Measurements from ENCODE around the gene FLNC.

FLNC gene

DNA sequence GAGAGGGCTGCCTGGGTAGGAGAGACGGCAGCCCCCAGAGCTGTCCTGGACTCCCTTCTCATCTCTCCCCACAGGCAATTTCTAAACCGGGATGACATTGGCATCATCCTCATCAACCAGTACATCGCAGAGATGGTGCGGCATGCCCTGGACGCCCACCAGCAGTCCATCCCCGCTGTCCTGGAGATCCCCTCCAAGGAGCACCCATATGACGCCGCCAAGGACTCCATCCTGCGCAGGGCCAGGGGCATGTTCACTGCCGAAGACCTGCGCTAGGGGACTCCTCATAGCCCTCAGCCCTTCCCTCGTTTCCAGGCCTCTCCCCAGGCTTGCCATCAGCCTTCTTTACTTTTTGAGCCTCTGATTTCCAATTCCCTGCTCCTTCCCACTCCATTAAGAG, 35.1 kb downstream of the FLNC start:
- ATAC-seq (replicated peaks): no peak
- H3K4me3 Mint-ChIP-seq: no peak overlapping the region
- peaks cover 32 to 39% of the 10 kb centered on the region in 2 donors for H3K36me3 Mint-ChIP-seq
- H3K27me3 Mint-ChIP-seq: peaks cover 4 to 9% of the 10 kb centered on the region in 2 donors
- no peaks in the 10 kb centered on the region for H3K9me3 Mint-ChIP-seq
- no peak for DNase-seq
- no peak overlapping the region for H3K27ac Mint-ChIP-seq
- peaks cover 40 to 68% of the 10 kb centered on the region in 2 donors for H3K4me1 Mint-ChIP-seq

DNA sequence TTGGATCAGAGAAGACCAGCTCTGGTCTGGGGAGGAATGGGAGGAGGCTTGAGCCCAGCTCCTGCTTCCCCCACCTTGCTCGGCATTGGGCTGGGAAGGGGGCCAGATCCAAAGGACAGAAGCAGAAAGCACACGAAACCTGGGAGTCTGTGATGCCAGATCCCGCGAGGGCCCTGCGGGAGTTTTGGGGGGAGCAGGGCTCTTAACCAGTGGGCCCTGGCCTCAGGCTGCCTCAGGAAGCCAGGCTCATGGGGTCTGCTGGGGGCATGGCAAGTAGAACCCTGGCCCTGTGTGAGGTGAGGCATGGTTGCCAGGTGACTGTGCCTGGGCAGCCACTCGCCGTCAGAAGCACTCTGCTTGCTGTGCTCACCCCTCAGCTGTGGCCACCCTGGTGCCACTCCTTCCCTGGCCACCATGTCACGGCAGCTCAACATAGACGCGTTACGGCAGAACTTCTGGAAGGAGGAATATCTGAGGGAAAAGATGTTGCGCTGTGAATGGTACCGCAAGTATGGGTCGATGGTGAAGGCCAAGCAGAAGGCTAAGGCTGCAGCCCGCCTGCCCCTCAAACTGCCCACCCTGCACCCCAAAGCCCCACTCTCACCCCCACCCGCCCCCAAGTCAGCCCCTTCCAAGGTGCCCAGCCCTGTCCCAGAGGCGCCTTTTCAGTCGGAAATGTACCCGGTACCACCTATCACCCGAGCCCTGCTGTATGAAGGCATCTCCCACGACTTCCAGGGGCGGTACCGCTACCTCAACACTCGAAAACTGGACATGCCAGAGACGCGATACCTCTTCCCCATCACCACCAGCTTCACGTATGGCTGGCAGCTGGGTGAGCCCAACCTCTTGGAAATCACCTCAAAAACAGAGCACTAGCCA, 36.0 kb downstream of the FLNC start:
- no peaks in the 10 kb centered on the region for H3K9me3 Mint-ChIP-seq
- ATAC-seq (replicated peaks) (no peak), DNase-seq (no peak)
- no peak overlapping the region for H3K27ac Mint-ChIP-seq
- H3K4me1 Mint-ChIP-seq: peaks cover 39 to 67% of the 10 kb centered on the region in 2 donors
- peaks cover 10 to 18% of the 10 kb centered on the region in 2 donors for H3K27me3 Mint-ChIP-seq
- H3K4me3 Mint-ChIP-seq: no peak overlapping the region
- peaks cover 32 to 39% of the 10 kb centered on the region in 2 donors for H3K36me3 Mint-ChIP-seq

DNA sequence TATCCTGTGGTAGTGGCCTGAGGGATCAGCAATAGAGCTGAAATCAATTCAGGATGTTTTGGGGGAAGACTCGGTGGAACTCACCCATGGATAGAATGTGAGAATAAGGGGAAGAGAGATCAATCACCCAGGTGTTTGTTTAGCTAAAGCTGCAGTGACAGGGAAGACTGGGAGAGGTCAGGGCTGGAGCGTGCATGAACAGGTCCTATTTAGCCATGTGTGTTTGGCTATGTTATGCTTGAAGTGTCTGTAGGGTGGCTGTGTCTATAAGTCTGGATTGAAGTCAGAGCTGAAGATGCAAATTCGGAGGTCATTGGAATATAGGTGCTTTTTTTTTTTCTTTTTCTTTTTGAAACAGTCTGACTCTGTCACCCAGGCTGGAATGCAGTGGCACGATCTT, 37.0 kb downstream of the FLNC start:
- no peak for DNase-seq
- Mint-ChIP-seq H3K4me1 (peaks cover 36 to 64% of the 10 kb centered on the region in 2 donors), H3K4me3 (no peak overlapping the region), H3K9me3 (no peaks in the 10 kb centered on the region), H3K27ac (no peak overlapping the region), H3K27me3 (peaks cover 10 to 19% of the 10 kb centered on the region in 2 donors), H3K36me3 (peaks cover 32 to 39% of the 10 kb centered on the region in 2 donors)
- no peak for ATAC-seq (replicated peaks)

DNA sequence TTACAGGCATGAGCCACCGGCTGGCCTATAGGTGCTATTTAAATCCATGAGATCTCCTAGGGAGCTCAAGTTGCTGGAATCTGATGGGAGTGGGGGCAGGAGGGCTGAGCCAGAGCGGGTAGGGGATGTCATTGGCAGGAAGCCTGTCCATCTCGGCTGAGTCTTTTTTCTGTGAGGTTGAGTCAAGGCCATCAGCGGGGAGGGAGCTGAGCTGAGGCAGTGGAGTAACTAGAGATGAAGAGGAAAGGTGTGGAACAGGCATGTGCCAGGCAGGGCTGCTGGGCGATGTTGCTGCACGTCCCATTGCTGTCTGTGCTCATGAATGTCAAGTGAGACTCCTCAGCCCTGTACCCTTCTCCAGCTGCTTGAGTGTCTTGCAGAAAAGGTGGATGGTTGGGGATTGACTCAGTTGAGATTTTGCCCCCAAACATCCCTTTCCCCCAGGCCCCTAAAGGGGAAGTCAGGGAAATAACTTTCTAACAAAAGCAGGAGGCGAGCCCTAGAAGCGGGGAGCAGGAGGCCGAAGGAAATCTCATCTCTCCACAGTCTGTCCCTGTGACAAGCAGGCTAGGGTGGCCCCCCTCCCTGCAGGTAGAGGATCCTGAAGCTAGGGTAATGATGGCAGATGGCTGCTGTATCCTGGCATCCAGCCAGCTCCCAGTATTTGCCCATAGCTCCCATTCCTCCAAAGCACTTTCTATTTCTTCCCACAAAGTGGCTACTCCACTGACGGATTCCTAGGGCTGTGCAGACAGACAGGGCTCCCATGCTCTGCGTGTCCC, 37.8 kb downstream of the FLNC start:
- ATAC-seq (replicated peaks) (no peak), DNase-seq (no peak)
- H3K27ac Mint-ChIP-seq: no peak overlapping the region
- peaks cover 29 to 35% of the 10 kb centered on the region in 2 donors for H3K36me3 Mint-ChIP-seq
- H3K4me1 Mint-ChIP-seq: peaks cover 33 to 60% of the 10 kb centered on the region in 2 donors
- peak overlapping the region; percentile 62 to 79 for H3K4me3 Mint-ChIP-seq
- H3K9me3 Mint-ChIP-seq: no peaks in the 10 kb centered on the region
- H3K27me3 Mint-ChIP-seq: peaks cover 10 to 19% of the 10 kb centered on the region in 2 donors

DNA sequence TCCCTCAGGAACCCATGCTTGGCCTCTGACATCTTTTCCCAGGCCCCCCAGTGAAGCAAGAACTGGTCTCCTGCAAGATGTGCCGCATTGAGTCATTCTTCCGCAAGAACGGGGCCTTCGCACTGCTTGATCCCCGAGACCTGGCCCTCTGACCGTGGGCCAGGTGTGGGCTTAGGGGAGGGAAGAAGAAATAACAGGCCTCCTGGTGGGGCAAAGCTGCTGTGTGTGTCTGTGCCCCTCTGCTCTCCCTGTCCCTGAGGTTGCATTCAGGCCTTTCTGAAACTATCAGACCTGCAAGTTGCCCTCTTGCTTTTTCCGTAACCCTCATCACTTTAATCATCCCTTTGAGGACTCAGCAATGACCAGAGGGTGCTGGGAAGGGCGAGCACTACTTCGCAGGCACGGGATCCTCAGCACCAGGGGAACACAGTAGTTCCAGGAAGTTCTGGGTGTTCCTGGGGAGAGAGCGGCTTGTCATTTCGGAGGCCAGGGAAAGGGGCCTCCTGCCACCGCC, 38.5 kb downstream of the FLNC start:
- ATAC-seq (replicated peaks) (peak in 1 of 2 donors; percentile 4), DNase-seq (no peak)
- Mint-ChIP-seq H3K9me3 (no peaks in the 10 kb centered on the region), H3K4me1 (peaks cover 32 to 57% of the 10 kb centered on the region in 2 donors), H3K27ac (no peak overlapping the region), H3K36me3 (peaks cover 29 to 35% of the 10 kb centered on the region in 2 donors), H3K27me3 (peaks cover 10 to 19% of the 10 kb centered on the region in 2 donors), H3K4me3 (peak overlapping the region; percentile 67 to 79)

DNA sequence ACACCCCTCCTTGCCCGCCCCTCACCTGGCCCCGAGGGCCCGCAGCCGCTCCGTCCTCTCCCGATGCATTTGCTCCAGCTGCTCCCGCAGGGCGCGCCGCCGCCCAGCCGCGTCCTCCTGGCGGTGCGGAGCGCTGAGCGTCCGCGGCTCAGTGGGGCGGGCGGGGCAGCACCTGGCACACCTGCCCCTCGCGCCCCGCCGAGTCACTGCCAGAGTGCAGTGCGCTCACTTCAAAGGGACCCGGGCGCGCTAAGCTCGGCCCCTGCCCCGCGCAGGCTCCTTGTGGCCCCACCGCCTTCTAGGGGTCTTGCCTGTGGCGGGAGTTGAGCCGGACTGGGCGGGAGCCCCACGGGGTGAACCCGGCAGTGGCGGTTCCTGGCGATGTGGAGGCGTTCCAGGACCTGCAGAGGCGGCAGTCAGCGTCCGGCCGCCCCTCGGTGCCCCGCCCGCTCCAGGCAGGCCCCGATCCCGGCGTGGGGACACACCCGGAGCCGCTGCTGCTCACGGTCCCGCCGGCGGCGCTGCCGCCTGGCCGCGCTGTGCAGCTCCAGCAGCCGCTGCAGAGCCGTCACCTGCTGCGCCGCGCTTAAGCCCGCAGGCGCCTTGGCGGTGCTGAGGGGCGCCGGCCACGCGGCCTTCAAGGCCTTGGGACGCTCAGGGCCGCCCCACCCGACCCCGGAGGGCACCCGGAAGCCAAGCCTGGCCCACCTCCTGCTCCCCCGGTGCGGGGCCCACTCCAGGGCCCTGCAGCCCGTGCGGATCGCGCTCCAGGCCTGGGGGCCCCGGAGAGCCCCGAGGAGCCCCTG, 39.1 kb downstream of the FLNC start:
- Mint-ChIP-seq H3K36me3 (peaks cover 29 to 35% of the 10 kb centered on the region in 2 donors), H3K9me3 (no peaks in the 10 kb centered on the region), H3K4me3 (peak overlapping the region; percentile 67 to 79), H3K27me3 (peaks cover 10 to 19% of the 10 kb centered on the region in 2 donors), H3K27ac (no peak overlapping the region), H3K4me1 (peaks cover 31 to 53% of the 10 kb centered on the region in 2 donors)
- peak; percentile 32 for DNase-seq
- peak; percentile 88 to 90 for ATAC-seq (replicated peaks)

DNA sequence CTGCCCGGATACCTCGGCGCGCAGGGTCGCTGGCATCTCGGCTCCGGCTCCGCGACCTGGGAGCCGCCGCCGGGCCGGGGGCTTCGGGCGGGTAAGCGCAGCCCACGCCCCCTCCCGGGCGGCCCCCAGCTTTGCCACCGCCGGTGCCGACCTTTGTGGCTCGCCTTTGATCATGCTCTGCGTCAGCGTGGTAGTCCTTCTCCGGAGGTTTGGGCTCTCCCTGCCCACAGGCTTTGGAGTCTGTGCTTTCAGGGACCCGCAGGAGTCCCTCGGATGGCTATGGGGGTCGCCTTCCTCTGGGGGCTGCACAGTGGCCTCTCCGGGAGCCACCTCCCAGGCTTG, 39.7 kb downstream of the FLNC start:
- peaks cover 29 to 34% of the 10 kb centered on the region in 2 donors for H3K36me3 Mint-ChIP-seq
- peak; percentile 38 to 44 for ATAC-seq (replicated peaks)
- no peak overlapping the region for H3K27ac Mint-ChIP-seq
- H3K4me1 Mint-ChIP-seq: peaks cover 31 to 50% of the 10 kb centered on the region in 2 donors
- H3K4me3 Mint-ChIP-seq: peak overlapping the region; percentile 69 to 77
- H3K9me3 Mint-ChIP-seq: no peaks in the 10 kb centered on the region
- peaks cover 10 to 19% of the 10 kb centered on the region in 2 donors for H3K27me3 Mint-ChIP-seq
- DNase-seq: no peak

DNA sequence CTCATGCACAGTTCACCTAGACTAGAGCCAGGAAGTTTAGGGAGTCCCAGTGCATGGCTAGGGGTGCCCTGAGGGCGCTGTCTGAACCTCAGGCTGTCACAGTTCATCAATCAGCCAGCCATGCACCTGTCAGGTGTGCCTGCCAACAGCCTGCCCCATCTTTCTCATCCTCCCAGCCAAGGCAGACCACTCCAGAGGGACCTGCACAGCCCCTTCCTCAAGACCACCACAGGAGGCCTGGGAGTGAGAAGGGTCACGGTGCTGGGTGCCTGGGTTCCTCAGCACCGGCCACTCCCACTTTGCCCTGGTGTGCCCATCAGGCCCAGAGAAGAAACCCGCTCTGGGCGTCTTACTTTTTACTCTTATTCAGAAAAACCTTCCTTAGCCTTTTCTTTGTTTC, 40.8 kb downstream of the FLNC start:
- Mint-ChIP-seq H3K9me3 (no peaks in the 10 kb centered on the region), H3K27me3 (peaks cover 10 to 19% of the 10 kb centered on the region in 2 donors), H3K4me3 (peak overlapping the region in 1 of 2 donors; percentile 39), H3K36me3 (peaks cover 19 to 23% of the 10 kb centered on the region in 2 donors), H3K27ac (peak overlapping the region; percentile 71), H3K4me1 (peaks cover 22 to 39% of the 10 kb centered on the region in 2 donors)
- DNase-seq: no peak
- no peak for ATAC-seq (replicated peaks)

DNA sequence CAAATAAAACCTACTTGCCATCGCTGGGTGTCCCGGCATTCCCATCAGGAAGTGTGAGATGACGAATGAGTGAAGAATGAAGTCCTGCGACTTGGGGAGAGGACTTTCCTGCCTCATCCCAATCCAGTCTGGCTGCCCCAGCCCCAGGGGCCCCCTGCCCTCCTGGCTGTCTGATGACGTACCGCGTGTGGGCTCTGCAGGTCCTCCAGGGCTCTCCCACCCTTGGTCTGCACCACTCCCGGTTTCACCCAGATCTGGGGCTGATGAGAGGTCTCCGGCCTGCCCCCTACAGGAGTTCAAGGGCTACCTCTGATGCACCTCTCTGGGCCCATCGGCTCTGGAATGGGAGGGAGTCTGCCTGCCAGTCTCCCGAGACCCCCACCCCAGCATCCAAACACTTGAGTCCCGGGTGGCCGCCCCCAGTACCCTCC, 42.2 kb downstream of the FLNC start:
- Mint-ChIP-seq H3K36me3 (peaks cover 10 to 11% of the 10 kb centered on the region in 2 donors), H3K27ac (no peak overlapping the region), H3K27me3 (peaks cover 10 to 19% of the 10 kb centered on the region in 2 donors), H3K4me3 (no peak overlapping the region), H3K9me3 (no peaks in the 10 kb centered on the region), H3K4me1 (peaks cover 14 to 31% of the 10 kb centered on the region in 2 donors)
- DNase-seq (no peak), ATAC-seq (replicated peaks) (no peak)

DNA sequence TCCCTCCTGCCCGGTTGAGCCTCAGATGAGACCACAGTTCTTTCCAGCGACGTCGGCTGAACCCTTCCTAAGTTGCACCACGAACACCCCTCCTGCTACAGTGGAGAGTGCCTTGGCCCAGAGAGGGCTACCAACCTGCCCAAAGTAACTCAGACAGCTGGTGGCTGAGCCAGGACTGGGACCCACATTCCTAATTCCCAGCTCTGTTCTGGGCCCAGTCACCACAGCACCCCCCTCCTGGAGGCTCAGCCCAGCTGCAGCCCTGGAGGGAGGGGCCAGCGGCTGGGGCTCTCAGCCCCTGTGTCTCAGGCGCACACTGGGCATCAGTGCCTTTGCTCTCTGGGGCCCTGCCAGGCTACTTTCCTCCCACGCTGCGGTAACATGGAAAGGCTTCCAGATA, 43.0 kb downstream of the FLNC start:
- H3K4me1 Mint-ChIP-seq: peaks cover 11 to 24% of the 10 kb centered on the region in 2 donors
- no peaks in the 10 kb centered on the region for H3K9me3 Mint-ChIP-seq
- H3K27me3 Mint-ChIP-seq: peaks cover 10 to 14% of the 10 kb centered on the region in 2 donors
- no peak overlapping the region for H3K27ac Mint-ChIP-seq
- DNase-seq (no peak), ATAC-seq (replicated peaks) (no peak)
- H3K36me3 Mint-ChIP-seq: peaks cover 6% of the 10 kb centered on the region in 2 donors
- no peak overlapping the region for H3K4me3 Mint-ChIP-seq

DNA sequence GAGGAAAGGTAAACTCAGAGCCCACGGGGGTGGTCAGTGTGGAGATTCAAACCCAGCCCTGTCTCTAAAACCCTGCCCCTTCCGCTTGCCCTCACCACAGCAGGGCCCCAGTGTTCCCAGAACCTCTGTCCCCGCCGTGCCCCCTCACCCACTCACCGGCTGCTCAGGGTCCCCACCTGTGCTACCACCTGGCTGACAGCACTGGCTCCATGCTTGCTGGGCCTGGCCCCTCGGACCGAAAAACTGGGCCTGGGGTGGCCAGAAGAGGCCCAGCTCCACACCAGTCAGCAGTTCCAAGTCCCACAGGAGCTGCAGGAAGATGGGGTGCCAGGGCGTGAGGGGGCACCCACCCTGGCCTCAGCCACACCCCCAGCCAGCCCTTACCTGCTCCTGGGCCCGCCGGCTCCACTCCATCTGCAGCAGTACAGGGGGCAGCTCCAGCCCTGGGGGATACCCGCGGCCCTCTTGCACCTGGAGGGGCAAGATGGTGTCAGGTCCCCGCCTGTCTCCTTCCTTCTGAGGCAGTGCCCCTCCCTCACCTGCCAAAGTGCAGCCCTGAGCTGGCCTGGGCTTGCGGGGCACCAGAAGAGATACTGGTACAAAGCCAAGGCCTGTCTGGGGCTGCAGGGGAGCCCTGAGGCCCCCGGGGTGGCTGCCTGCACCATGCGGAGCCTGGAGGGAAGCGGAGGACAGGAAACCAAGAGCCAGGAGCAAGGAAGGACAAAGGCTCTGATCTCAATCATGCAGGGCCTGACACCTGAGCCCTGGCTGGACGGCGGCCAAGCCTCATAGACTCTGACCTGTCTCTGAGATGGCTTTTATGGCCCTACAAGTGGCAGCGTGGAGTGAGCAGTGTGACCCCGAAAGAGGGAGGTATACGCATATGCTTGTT, 44.2 kb downstream of the FLNC start:
- no peaks in the 10 kb centered on the region for H3K9me3 Mint-ChIP-seq
- no peaks in the 10 kb centered on the region for H3K36me3 Mint-ChIP-seq
- H3K4me1 Mint-ChIP-seq: peaks cover 4 to 13% of the 10 kb centered on the region in 2 donors
- H3K27me3 Mint-ChIP-seq: peaks cover 10 to 14% of the 10 kb centered on the region in 2 donors
- H3K4me3 Mint-ChIP-seq: no peak overlapping the region
- ATAC-seq (replicated peaks) (no peak), DNase-seq (no peak)
- no peak overlapping the region for H3K27ac Mint-ChIP-seq

DNA sequence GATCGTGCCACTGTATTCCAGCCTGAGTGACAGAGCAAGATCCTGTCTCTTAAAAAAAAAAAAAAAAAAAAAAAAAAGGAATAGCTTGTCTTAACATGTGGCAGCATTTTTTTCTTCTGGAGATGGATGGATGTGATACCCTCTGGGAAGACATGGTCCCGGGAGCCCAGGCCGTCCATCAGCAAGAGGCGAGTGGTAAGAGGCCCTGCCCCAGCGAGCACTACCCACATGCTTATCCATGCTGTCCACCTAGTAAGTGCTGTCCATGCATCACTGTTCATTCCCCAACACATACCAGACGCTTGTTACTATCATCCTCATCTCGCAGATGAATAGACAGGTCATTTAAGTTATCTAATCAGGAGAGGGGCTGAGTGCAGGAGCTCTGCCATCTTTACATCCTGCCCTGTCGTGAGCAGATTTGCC, 45.3 kb downstream of the FLNC start:
- Mint-ChIP-seq H3K27me3 (peaks cover 5 to 8% of the 10 kb centered on the region in 2 donors), H3K4me3 (no peak overlapping the region), H3K27ac (no peak overlapping the region), H3K4me1 (peaks cover 0 to 5% of the 10 kb centered on the region in 2 donors), H3K9me3 (no peaks in the 10 kb centered on the region), H3K36me3 (no peaks in the 10 kb centered on the region)
- no peak for ATAC-seq (replicated peaks)
- DNase-seq: no peak

DNA sequence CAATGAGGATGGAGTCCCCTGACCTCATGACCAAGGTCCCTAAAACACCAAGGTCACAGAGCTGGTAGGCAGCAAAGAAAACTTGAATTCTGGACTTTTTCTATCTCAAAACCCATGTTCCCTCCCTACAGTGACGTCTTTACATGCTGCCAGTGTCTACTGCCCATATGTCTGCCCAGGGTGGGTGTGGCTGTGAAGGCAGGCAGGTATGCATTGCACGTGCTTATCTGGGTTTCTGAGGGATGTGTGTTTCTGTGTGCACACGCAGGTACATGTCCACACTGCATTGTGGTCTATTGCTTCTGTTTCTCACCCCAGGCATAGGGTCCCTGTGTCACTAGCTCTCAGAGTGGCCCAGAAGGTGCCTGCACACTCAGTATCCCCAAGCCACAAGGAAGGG, 45.9 kb downstream of the FLNC start:
- peaks cover 3 to 7% of the 10 kb centered on the region in 2 donors for H3K27me3 Mint-ChIP-seq
- no peaks in the 10 kb centered on the region for H3K36me3 Mint-ChIP-seq
- no peaks in the 10 kb centered on the region for H3K9me3 Mint-ChIP-seq
- DNase-seq (no peak), ATAC-seq (replicated peaks) (no peak)
- no peaks in the 10 kb centered on the region for H3K4me1 Mint-ChIP-seq
- no peak overlapping the region for H3K27ac Mint-ChIP-seq
- H3K4me3 Mint-ChIP-seq: no peak overlapping the region
